DMS 273 (cell line): ENCODE data around the gene TAS1R3.

Experiments used
- DNase-seq: peaks from one replicate; lab custom pipeline; 2025; ENCODE audit not compliant: unreplicated experiment; lab: John Stamatoyannopoulos, UW

The TAS1R3 gene

DNA sequence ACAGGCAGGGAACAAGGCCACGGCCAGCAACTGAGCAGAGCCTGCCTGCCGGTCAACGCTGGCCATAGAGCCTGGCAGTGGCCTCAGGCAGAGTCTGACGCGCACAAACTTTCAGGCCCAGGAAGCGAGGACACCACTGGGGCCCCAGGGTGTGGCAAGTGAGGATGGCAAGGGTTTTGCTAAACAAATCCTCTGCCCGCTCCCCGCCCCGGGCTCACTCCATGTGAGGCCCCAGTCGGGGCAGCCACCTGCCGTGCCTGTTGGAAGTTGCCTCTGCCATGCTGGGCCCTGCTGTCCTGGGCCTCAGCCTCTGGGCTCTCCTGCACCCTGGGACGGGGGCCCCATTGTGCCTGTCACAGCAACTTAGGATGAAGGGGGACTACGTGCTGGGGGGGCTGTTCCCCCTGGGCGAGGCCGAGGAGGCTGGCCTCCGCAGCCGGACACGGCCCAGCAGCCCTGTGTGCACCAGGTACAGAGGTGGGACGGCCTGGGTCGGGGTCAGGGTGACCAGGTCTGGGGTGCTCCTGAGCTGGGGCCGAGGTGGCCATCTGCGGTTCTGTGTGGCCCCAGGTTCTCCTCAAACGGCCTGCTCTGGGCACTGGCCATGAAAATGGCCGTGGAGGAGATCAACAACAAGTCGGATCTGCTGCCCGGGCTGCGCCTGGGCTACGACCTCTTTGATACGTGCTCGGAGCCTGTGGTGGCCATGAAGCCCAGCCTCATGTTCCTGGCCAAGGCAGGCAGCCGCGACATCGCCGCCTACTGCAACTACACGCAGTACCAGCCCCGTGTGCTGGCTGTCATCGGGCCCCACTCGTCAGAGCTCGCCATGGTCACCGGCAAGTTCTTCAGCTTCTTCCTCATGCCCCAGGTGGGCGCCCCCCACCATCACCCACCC, at the start of gene TAS1R3:
Gene TAS1R3, plus strand, starts transcription at position 213 of the 898 bp plus-strand sequence. Its CDS starts 66 bp downstream, at position 279.
- peak; percentile 67 for DNase-seq

DNA sequence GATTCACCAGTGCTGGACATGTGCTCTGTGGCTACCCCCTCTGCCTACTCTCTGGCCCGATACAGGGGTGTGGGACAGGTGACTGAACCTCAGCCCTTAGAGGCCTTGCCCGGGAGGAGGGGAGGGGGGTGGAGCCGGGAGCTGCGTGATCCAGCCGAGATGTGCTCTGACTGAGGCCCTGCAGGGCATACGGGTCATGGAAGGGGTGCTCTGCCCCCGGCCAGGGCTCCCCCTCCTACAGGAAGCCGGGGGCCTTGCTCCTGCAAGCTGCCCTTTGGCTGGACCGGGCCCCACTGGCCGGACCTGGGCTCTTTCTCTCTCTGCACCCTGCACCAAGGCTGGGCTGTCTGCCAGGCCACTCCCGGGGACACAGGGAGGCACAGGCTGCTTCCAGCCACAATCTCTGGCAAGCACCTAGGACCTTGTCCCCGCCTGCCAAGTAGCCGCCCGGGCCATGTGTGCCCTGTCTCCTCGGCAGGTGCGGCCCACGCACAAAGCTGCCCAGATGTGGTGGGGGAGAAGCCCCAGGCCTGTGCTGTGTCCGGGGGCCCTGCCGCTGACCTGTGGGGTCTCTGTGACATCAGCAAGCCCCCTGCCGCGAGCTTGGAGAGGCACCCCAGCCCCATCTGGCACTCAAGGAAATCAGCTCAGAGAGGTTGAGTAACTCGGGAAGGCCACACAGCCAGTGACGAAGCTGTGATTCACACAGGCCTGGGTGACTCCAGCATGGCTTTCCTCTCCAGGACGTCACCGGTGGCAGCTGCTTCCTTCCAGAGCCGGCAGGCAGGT, 49.4 kb upstream of the TAS1R3 start:
- DNase-seq = peak; percentile 59

- no peak for DNase-seq
These were observed 48.1 kb upstream of the TAS1R3 start for GRCh38 chr1:1282998-1283397.

- peak; percentile 78 for DNase-seq
These were observed 47.3 kb upstream of the TAS1R3 start for GRCh38 chr1:1283821-1284220.

DNA sequence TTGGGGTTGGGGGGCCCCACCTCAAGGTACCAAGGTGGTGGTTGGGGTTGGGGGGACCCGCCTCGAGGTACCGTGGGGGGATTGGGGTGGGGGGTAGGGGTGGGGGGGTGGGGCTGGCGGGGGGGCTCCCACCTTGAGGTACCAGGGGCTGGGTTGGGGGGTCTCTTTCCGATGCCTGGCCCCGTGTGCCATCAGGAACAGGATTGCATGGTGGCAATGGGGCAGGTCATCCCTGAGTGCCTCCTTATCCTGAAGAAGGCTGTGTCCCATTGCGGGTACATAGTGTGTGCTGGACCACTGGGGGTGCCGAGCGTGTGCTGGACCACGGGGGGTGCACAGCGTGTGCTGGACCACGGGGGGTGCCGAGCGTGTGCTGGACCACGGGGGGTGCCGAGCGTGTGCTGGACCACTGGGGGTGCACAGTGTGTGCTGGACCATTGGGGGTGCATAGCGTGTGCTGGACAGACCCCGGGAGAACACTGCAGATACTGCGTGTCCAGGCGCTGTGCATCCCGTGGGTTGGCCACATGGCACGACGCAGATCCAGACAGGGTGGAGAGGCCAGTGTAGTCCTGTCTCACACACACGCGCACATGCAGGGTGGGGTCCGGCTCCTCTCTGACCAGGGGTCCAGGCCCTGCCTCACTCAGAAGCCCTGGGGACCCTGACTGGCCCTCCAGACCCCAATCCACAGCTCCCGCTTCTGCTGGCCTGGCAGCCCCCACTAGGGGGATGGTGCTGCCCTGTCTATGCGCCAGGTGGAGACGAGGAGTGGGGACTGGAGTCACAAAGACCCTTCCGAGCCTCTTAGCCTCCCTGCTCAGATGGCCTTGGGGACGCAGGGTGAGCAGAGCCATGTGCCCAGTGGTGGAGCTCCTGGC, 46.6 kb upstream of the TAS1R3 start:
- no peak for DNase-seq

- no peak for DNase-seq
These were observed 45.9 kb upstream of the TAS1R3 start for GRCh38 chr1:1285102-1285571.

DNA sequence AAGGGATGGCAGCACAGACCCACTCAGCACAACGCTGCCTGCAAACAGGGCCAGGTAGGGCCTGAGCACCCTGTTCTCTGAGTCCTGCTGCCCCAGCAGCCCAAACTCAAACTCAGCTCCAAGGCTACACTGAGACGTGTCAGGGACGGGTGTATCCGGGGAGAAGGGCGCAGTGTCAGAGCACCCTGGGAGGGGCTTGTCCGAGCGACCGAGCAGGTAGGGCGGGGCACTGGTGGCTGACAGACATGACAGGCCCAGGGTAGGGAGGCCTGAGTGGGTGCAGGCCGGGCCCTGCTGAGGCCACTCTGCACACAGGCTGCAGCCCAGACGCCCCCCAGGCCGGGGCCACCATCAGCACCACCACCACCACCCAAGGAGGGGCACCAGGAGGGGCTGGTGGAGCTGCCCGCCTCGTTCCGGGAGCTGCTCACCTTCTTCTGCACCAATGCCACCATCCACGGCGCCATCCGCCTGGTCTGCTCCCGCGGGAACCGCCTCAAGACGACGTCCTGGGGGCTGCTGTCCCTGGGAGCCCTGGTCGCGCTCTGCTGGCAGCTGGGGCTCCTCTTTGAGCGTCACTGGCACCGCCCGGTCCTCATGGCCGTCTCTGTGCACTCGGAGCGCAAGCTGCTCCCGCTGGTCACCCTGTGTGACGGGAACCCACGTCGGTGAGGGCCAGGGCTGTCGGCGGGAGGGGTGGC, 45.3 kb upstream of the TAS1R3 start:
- no peak for DNase-seq

- no peak for DNase-seq
These were observed 44.5 kb upstream of the TAS1R3 start for GRCh38 chr1:1286313-1287261.

DNA sequence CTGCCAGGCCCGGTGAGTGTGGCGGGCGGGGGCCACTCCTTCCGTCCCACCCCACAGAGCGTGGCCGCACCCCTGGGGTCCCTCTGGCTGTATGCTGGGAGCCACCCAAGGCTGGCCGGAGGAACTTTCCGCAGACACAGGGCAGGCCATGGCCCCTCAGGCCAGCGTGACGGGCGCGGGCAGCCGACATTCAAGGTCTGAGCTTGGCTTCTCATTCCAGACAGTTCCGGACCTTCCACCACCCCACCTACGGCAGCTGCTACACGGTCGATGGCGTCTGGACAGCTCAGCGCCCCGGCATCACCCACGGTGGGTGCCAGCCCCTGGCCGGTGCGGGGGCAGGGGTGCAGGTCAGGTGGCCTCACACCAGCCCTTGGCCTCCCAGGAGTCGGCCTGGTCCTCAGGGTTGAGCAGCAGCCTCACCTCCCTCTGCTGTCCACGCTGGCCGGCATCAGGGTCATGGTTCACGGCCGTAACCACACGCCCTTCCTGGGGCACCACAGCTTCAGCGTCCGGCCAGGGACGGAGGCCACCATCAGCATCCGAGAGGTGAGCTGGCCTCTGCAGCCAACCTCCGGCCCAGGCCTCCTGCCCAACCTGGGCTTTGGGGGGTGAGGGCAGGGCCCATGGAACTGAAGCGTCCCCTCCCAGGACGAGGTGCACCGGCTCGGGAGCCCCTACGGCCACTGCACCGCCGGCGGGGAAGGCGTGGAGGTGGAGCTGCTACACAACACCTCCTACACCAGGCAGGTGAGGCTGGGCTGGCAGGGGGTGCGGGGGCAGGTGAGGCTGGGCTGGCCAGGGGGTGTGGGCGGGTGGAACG, 43.6 kb upstream of the TAS1R3 start:
- DNase-seq = no peak

DNA sequence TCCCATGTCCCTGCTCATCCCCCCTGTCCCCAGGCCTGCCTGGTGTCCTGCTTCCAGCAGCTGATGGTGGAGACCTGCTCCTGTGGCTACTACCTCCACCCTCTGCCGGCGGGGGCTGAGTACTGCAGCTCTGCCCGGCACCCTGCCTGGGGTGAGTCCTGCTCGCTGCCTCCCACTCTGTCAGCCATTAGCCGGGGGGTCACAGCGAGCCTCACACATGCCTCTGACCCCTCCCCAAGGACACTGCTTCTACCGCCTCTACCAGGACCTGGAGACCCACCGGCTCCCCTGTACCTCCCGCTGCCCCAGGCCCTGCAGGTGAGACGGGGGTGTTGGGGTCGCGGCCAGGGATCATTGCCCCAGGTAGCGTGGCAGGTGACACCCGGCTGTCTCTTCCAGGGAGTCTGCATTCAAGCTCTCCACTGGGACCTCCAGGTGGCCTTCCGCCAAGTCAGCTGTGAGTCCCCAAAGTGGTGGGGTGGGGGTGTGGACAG, 40.8 kb upstream of the TAS1R3 start:
- DNase-seq = peak; percentile 83

- peak; percentile 70 for DNase-seq
These were observed 40.0 kb upstream of the TAS1R3 start for GRCh38 chr1:1291023-1291528.

- peak; percentile 89 for DNase-seq
These were observed 39.3 kb upstream of the TAS1R3 start for GRCh38 chr1:1291548-1292441.

DNA sequence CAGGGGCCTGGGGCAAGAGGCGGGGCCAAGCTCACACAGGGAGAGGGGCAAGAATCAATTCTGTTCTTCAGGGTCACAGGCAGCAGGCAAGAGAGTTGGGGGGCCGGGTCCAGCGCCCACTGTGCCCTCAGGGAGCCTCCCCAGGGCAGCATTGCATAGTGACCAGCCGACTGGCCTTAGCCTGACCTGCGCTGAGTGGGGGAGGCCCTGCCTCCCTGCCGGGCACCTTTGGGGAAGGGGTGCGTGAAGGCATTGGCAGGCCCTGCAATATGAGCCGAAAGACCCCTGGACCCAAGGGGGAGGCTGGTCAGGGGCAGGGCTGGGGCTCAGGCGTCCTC, 38.7 kb upstream of the TAS1R3 start:
- DNase-seq = no peak

DNA sequence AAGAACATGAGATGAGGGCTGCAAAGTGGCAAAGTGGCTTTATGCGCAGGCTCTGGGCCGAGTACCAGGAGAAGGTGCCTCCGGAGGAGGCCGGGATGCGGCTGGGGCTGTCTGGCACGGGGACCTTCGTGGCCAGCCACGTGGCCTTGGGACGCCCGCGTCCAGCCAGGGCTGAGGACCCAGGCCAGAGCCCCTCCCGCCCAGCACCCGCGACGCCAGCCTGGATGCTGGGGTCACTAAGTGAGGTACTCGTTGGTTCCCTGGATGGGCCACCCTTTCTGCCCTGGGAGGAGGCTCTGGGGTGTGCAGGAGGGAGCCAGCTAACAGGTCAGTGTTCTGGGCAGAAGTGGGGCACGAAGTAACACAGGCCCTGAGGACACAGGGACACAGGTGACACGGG, 38.2 kb upstream of the TAS1R3 start:
- DNase-seq = no peak

- no peak for DNase-seq
These were observed 37.5 kb upstream of the TAS1R3 start for GRCh38 chr1:1293263-1294249.
